GM23338 (cell line): Measurements from ENCODE around the gene CENPP.

Experiments
- CREB1 ChIP-seq: fragments of 250-450 bp; sonication (Bioruptor Pico); IDR thresholded peaks from 2 replicates; pipeline ENCODE4 v1.5.0; 2020; ENCODE audit warnings: low read depth, mild to moderate bottlenecking, moderate library complexity
- EZH2 ChIP-seq: fragments of 200-600 bp; sonication (generic); IDR thresholded peaks from one replicate; pipeline ENCODE4 v1.8.0; 2017; ENCODE audit warnings: antibody characterized with exemption, mild to moderate bottlenecking, low read depth; ENCODE audit not compliant: unreplicated experiment
- EZH2phosphoT487 ChIP-seq: fragments of 200-600 bp; sonication (generic); IDR thresholded peaks from one replicate; pipeline ENCODE4 v1.8.1; 2018; ENCODE audit warnings: antibody characterized with exemption; ENCODE audit not compliant: unreplicated experiment
- POLR2AphosphoS5 ChIP-seq: IDR thresholded peaks from 2 replicates; pipeline ENCODE4 v1.6.1; 2016; ENCODE audit warnings: antibody characterized with exemption, low read depth
- TF ChIP-seq, protein P1 (sequence below), 2 experiments: fragments of 200-600 bp in 1 of 2; sonication (generic) in 1 of 2; conservative IDR thresholded peaks; 2 replicates each; pipeline versions ENCODE4 v1.5.1 to v1.6.1; 2016 to 2017; ENCODE audit warnings: antibody characterized with exemption in 2 of 2, low read depth in 2 of 2, mild to moderate bottlenecking in 2 of 2, moderate library complexity in 1 of 2
- TF ChIP-seq, protein P2 (sequence below): IDR thresholded peaks from one replicate; pipeline ENCODE4 v1.6.1; 2018; ENCODE audit warnings: antibody characterized with exemption; ENCODE audit not compliant: unreplicated experiment

DNA sequence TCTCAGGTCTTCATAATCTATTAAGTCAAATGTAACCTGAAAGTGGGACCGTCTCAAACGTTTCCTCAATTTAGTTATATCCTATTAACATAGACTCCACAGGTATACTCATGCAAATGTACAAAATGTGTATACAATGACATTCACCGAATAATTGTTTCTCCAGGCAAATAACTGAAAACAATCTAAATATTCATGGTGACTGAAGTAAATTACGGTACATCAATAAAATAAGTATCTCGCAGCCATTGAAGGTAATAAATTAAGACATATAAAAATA lies 32.7 kb upstream of the CENPP start:
- TF ChIP-seq, protein P1, sequence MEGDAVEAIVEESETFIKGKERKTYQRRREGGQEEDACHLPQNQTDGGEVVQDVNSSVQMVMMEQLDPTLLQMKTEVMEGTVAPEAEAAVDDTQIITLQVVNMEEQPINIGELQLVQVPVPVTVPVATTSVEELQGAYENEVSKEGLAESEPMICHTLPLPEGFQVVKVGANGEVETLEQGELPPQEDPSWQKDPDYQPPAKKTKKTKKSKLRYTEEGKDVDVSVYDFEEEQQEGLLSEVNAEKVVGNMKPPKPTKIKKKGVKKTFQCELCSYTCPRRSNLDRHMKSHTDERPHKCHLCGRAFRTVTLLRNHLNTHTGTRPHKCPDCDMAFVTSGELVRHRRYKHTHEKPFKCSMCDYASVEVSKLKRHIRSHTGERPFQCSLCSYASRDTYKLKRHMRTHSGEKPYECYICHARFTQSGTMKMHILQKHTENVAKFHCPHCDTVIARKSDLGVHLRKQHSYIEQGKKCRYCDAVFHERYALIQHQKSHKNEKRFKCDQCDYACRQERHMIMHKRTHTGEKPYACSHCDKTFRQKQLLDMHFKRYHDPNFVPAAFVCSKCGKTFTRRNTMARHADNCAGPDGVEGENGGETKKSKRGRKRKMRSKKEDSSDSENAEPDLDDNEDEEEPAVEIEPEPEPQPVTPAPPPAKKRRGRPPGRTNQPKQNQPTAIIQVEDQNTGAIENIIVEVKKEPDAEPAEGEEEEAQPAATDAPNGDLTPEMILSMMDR (conservative IDR thresholded peaks at IDR 0.05; ENCODE audit: low read depth in 2 of 2) = no peak
- no peak for TF ChIP-seq EZH2
- TF ChIP-seq POLR2AphosphoS5 = no peak
- TF ChIP-seq, protein P2, sequence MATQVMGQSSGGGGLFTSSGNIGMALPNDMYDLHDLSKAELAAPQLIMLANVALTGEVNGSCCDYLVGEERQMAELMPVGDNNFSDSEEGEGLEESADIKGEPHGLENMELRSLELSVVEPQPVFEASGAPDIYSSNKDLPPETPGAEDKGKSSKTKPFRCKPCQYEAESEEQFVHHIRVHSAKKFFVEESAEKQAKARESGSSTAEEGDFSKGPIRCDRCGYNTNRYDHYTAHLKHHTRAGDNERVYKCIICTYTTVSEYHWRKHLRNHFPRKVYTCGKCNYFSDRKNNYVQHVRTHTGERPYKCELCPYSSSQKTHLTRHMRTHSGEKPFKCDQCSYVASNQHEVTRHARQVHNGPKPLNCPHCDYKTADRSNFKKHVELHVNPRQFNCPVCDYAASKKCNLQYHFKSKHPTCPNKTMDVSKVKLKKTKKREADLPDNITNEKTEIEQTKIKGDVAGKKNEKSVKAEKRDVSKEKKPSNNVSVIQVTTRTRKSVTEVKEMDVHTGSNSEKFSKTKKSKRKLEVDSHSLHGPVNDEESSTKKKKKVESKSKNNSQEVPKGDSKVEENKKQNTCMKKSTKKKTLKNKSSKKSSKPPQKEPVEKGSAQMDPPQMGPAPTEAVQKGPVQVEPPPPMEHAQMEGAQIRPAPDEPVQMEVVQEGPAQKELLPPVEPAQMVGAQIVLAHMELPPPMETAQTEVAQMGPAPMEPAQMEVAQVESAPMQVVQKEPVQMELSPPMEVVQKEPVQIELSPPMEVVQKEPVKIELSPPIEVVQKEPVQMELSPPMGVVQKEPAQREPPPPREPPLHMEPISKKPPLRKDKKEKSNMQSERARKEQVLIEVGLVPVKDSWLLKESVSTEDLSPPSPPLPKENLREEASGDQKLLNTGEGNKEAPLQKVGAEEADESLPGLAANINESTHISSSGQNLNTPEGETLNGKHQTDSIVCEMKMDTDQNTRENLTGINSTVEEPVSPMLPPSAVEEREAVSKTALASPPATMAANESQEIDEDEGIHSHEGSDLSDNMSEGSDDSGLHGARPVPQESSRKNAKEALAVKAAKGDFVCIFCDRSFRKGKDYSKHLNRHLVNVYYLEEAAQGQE = no peak
- no peak for TF ChIP-seq CREB1 (CRISPR knock-in tag)
- no peak for TF ChIP-seq EZH2phosphoT487
